Glomerular visceral epithelial cell (primary cell): ENCODE measurements around the gene LDLRAP1.
A peak's percentile ranks its signal among the peaks of the same experiment; 100 is the strongest.

Experiments
- DNase-seq: peaks from one replicate; pipeline ENCODE4 v3.0.0-alpha.2; 2016; ENCODE audit errors: extremely low spot score

The LDLRAP1 gene

GRCh38 chr1:25562928-25563283 lies 19.5 kb downstream of the LDLRAP1 start:
- no peak for DNase-seq

GRCh38 chr1:25563330-25564215 lies 20.2 kb downstream of the LDLRAP1 start:
- DNase-seq: no peak

- no peak for DNase-seq
Observed at GRCh38 chr1:25564777-25565574, 21.6 kb downstream of the LDLRAP1 start.

- DNase-seq: no peak
Observed at GRCh38 chr1:25565626-25566025, 22.2 kb downstream of the LDLRAP1 start.

GRCh38 chr1:25566176-25566729 lies 22.8 kb downstream of the LDLRAP1 start:
- no peak for DNase-seq

DNA sequence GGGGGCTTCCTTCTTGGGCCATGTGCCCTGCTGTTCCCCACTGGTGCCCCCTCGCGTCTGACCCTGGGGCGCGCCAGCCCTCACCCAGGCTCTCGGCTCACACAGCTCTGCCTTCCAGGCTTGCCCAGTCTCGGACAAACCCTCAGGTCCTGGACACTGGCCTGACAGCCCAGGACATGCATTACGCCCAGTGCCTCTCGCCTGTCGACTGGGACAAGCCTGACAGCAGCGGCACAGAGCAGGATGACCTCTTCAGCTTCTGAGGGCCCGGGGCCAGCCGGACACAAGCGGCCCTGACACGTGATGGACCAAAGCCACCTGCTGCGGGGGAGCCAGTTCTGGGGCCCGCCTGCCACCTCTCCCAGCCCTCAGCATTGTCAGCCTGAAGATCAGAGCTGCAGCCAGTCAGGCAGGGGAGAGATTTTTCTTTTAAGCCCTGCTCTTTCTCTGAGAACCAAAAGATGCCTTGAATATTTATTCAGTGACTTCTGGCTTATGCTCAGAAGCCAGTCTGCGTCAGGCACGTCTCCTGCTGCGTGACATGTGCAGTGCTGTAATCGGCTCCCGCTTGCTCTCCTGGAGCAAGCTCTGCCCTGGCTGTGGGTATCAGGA lies 23.4 kb downstream of the LDLRAP1 start:
- DNase-seq: no peak

DNA sequence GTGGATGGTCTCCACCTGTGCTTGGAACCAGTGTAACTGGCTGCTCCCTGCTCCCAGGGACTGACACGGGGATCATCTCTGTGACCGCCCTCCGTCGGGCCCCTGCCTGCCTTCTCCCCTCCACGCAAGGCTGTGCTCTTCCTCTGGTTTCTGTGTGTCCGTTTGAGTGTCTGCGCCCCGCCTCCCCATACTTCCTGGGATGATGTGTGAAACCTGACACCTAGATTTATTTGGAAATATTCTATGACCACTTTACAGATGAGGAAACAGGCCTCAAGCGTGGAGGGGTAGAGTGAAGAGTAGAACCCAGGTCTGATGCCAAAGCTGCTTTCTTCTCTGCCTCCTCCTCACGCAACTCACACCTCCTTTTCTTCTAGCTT lies 24.3 kb downstream of the LDLRAP1 start:
- no peak for DNase-seq

DNA sequence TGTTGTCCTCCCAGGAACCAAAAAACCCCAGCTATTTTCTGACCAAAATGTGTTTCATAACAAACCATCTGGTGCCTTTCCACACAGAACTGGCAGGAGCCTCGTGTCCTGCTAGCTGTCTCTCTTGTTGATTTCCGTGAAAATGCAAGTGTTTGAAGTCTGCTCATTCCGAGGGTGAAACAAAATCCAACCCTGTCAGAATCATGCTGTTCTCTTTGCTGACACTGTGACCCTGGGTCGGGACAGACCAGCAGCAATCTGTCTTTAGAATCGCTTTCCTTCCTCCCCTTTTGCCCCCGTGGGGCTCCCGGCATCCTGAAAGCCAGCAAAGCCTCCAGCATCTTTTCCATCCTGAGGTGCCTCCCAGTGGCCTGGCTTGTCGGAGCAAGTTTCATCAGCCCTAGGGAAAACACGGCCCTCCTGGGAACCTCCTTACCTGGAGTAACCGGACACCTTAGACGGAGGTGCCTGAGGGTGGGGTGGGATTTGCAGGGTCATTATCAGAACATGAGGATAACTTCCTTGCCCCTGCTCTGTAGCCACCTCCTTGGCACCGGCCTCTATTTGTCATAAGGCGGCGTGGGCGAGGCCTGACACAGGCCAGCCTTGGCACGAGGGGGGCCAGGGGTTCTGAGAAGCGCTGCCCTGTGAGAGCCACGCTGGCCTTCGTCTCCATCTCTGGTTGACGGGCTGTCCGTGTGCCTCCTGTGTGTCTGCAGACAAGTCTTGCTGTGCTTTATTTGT lies 24.9 kb downstream of the LDLRAP1 start:
- DNase-seq: no peak

- peak; percentile 77 for DNase-seq
Observed at GRCh38 chr1:25568834-25569596, 25.6 kb downstream of the LDLRAP1 start.

DNA sequence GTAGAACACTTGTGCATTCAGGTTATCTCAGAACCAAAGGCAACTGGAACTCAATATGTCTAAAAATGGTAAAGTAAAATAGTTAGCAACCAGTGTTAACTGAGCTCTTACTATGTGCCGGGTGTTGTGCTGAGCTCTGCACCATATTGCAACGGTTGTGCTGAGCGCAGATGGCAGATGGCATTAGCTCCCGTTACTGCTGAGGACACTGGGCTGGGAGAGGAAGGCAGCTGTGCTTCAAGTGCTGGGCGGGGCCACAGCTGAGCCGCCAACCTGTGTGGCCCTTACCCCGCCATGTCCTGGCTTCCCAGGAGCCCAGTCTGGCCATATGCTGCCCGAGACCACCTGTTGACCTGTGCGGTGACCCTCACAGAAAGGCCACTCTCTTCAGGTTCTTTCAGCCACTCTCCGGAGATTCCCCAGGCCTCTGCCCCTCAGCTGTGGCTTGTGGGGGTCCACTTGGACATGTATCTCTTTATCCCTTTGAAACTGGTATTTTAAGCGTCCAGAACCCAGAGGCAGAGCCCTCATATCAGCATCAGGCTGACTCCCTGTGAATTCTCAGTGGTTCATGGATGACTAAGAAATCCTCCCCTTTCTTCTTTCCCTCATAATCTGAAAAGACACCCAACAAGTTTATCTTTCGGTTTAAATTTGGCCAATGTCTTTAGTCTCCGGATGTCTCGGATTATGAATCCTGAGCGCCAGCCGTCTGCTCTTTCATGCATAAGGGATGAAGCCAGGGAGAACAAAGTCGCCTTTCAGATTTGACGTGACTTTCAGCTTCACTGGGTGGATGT lies 26.4 kb downstream of the LDLRAP1 start:
- no peak for DNase-seq

DNA sequence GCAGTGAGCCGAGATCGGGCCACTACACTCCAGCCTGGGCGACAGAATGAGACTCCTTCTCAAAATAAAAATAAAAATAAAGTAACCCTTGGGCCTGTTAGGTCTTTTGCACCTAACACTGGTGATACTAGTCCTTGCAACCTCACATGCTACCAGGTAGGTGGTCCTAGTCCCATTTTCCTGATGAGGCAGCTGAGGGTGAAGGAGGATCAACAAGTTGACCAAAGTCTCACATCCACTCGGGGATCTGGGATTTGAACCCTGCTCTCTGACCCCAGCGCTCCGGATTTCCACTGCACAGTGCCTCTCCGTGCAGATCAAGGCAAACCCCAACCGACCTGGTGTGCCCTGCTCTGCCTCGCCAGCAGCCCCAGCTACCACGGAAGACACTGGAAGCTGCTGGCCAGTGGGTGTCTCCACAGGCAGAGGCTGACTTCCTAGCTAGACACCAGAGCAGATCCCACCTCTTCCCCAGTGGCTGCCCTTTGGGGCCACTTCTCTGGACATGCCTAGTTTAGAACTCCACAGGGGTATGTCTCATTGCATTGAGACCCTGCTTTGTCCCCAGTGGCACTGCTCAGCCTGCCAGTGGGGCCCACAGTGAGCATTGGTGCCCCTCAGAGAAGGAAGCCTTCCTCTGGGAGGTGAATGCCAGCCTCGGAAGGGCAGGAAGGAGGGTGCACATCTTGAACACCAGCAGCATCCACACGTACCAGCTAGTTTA lies 27.6 kb downstream of the LDLRAP1 start:
- no peak for DNase-seq

- no peak for DNase-seq
Observed at GRCh38 chr1:25571522-25571970, 28.1 kb downstream of the LDLRAP1 start.

DNA sequence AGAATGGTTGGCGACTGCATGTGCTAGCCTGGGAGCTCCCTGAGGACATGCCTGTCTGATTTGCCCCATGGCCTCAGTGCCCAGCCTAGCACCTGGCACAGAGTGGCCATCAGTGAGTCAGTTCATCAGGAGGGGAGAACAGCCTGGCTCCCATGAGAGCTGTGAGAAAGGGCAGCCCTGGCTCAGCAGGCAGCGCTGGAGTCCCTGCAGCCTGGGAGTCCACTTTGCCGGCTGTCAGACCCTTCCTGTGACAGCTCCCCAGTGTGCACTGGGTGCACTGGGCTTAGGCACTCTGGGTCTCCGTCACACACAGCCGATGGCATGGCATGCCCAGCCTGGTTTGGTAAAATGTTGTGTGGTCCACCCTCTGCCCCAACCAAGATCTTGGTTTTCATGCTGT lies 28.7 kb downstream of the LDLRAP1 start:
- DNase-seq: no peak

DNA sequence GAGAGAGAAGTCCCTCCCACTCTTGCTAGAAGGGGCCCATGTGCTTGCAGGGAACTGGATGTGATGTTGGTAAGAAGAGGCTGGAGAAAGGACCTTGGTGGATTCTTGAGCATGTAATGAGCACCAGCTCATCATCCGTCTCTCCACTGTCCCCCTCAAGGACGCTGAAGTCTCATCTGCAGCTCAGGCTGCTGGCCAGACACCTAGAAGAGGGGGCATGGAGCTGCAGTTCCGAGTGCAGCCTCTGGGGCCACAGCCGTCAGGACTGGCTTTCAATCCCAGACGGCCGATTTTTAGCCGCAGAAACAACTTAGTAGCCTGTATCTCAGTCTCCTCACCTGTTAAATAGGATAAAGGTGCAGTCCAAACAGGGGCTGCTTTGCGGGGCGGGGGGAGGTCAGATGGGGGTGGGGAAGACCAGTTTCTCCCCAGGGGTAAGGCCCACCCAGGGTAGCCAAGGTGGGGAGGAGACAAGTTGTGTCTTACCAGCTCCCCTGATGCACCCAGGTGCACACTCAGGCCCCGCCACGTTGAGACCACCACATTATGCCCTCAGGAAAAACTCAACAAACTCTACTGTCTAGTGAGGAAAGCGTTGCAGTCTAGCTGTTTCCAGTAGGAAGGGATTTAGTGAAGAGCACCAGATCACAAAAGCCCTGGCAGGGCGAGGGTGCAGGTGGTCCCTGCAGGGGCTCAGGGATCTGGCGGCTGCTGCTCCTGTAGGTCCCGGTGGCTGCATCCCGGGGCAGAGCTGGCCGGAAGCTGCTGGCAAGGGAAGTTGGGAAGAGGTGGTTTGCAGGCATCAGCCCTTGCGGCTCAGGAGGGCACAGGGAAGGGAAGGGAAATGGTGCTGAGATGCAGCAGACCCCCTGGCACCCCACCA lies 29.5 kb downstream of the LDLRAP1 start:
- DNase-seq: peak; percentile 50

GRCh38 chr1:25573591-25573930 lies 30.2 kb downstream of the LDLRAP1 start:
- no peak for DNase-seq

- DNase-seq: no peak
Observed at GRCh38 chr1:25573961-25574360, 30.6 kb downstream of the LDLRAP1 start.

DNA sequence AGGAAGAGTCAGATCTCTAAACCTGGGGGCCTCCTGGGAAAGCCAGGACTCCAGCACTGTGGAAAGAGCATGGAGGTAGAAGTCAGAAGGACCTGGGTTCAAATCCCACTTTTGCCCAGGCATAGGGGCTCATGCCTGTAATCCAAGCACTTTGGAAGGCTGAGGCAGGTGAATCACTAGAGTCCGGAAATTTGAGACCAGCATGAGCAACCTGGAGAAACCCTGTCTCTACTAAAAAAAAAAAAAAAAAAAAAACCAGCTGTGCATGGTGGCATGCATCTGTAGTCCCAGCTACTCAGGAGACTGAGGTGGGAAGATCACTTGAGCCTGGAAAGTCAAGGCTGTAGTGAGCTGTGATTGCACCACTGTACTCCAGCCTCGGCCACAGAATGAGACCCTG lies 31.8 kb downstream of the LDLRAP1 start:
- no peak for DNase-seq

- no peak for DNase-seq
Observed at GRCh38 chr1:25576459-25577133, 33.2 kb downstream of the LDLRAP1 start.
